Small intestine (tissue), 4 donors: ENCODE measurements around the gene HIRA. TPM values are rescaled to one million over a fixed set of nuclear protein-coding genes. Genes with fewer than 3 reads are reported as not detected.

Experiments
- polyA plus RNA-seq, 4 donors: library from polyadenylated mRNA; stranded (reverse) in 3 of 4; unstranded in 1 of 4; fragments of 200-250 nt in 3 of 4; fragments of 120-200 nt in 1 of 4; gene quantifications; one replicate each; pipeline versions ENCODE4 v1.2.1 to v1.2.3, GENCODE V29; 2013
- donor health status: healthy with polysubstance abuse.
- donor health status: Bipolar disorder and iron deficiency.
- donor health status: healthy.

Gene HIRA
- polyA plus RNA-seq, 4 donors: 15.7 to 29.3 (median 21.3) TPM

Other genes starting within 250 kb of the HIRA start
- 1 to 10 TPM in 2 of 4 donors, under 1 TPM in 2; 0.67 to 1.5 (median 0.95) TPM for gene CLTCL1, start 140.0 kb downstream of the HIRA start, polyA plus RNA-seq
- 10 to 100 TPM; 25.2 to 33.5 (median 28.9) TPM for gene MRPL40, start 812 bp upstream of the HIRA start, polyA plus RNA-seq
- gene C22orf39, start 16.0 kb upstream of the HIRA start, polyA plus RNA-seq: 10 to 100 TPM; 28.6 to 32.2 (median 29.4) TPM
- gene UFD1, start 47.5 kb upstream of the HIRA start, polyA plus RNA-seq: 100 to 1,000 TPM in 1 of 4 donors, 10 to 100 TPM in 3; 46.0 to 112 (median 81.4) TPM
- 10 to 100 TPM in 1 of 4 donors, 1 to 10 TPM in 3; 2.2 to 13.8 (median 5.6) TPM for gene CDC45, start 48.2 kb upstream of the HIRA start, polyA plus RNA-seq
- 100 to 1,000 TPM in 1 of 4 donors, 10 to 100 TPM in 1, 1 to 10 TPM in 2; 3.1 to 184 (median 10.4) TPM for gene CLDN5, start 92.7 kb upstream of the HIRA start, polyA plus RNA-seq